HUES48 (cell line): Measurements from ENCODE around the gene IPMK.
"Not testable (repeated sequence)": the region's sequence is repeated elsewhere in the genome, so short reads cannot be mapped to it uniquely, and the experiment has no call there.

Source experiments
- H3K27ac ChIP-seq: one replicate; pipeline ENCODE4 v1.7.0; 2013; ENCODE audit warnings: low read depth, low read length, inconsistent platforms
- H3K27me3 ChIP-seq: 2 replicates; pipeline ENCODE4 v1.6.1; 2013; ENCODE audit warnings: mild to moderate bottlenecking, low read length; ENCODE audit not compliant: control insufficient read depth, insufficient read depth
- H3K36me3 ChIP-seq: 2 replicates; pipeline ENCODE4 v1.6.1; 2013; ENCODE audit warnings: low read length; ENCODE audit not compliant: control insufficient read depth, insufficient read depth
- H3K4me1 ChIP-seq: 2 replicates; pipeline ENCODE4 v1.6.1; 2013; ENCODE audit warnings: mild to moderate bottlenecking, low read length; ENCODE audit not compliant: control insufficient read depth, insufficient read depth
- H3K4me3 ChIP-seq: 2 replicates; pipeline ENCODE4 v1.5.1; 2013; ENCODE audit warnings: mild to moderate bottlenecking, low read depth, low read length
- H3K9ac ChIP-seq: 2 replicates; pipeline ENCODE4 v1.6.1; 2013; ENCODE audit warnings: mild to moderate bottlenecking, low read depth, low read length, moderate library complexity
- H3K9me3 ChIP-seq: 2 replicates; pipeline ENCODE4 v1.6.1; 2013; ENCODE audit warnings: low read length; ENCODE audit not compliant: control insufficient read depth, insufficient read depth

The IPMK gene

GRCh38 chr10:58177362-58177947 is 90.2 kb downstream of the IPMK start:
- Histone ChIP-seq H3K9ac (no peak overlapping the region), H3K4me1 (no peaks in the 10 kb centered on the region), H3K9me3 (no peaks in the 10 kb centered on the region), H3K27me3 (no peaks in the 10 kb centered on the region), H3K27ac (no peak overlapping the region), H3K36me3 (no peaks in the 10 kb centered on the region), H3K4me3 (no peak overlapping the region)

GRCh38 chr10:58175990-58176900 is 91.4 kb downstream of the IPMK start:
- Histone ChIP-seq H3K36me3 (no peaks in the 10 kb centered on the region), H3K4me1 (0 out of 2 replicates have a peak, but pooled peaks cover under 1% of the 10 kb centered on the region), H3K27me3 (no peaks in the 10 kb centered on the region), H3K27ac (no peak overlapping the region), H3K9me3 (no peaks in the 10 kb centered on the region), H3K4me3 (no peak overlapping the region), H3K9ac (no peak overlapping the region)

DNA sequence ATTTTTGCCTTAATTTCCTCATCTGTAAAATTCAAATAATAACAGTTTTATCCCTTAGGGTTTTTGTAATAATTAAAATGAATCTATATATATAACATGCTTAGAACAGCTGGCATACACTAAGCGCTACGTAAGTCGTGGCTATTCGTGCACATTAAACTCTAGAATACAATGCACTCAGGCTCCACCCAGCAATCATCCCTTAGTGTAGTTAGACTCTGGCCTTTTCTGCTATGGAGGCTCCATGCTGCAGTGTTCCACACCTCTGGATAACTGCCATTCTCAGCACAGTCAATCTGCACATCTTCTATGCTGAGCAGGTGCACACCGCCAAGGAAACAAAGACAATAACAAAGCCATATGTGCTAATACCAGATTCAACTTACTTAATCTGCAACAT is 92.9 kb downstream of the IPMK start:
- Histone ChIP-seq H3K27me3 (no peaks in the 10 kb centered on the region), H3K9ac (no peak overlapping the region), H3K9me3 (no peaks in the 10 kb centered on the region), H3K4me1 (peaks cover 5% of the 10 kb centered on the region; the same call in 1 of the 2 replicates), H3K27ac (no peak overlapping the region), H3K36me3 (no peaks in the 10 kb centered on the region), H3K4me3 (no peak overlapping the region)

GRCh38 chr10:58173391-58173790 is 94.3 kb downstream of the IPMK start:
- Histone ChIP-seq H3K9ac (no peak overlapping the region), H3K9me3 (no peaks in the 10 kb centered on the region), H3K4me1 (peaks cover 5% of the 10 kb centered on the region; the same call in 1 of the 2 replicates), H3K4me3 (no peak overlapping the region), H3K27me3 (no peaks in the 10 kb centered on the region), H3K36me3 (no peaks in the 10 kb centered on the region), H3K27ac (no peak overlapping the region)

- no peaks in the 10 kb centered on the region for H3K9me3 ChIP-seq
- H3K4me3 ChIP-seq, result no peak overlapping the region
- no peak overlapping the region for H3K9ac ChIP-seq
- H3K4me1 ChIP-seq, result peaks cover 5% of the 10 kb centered on the region; the same call in 1 of the 2 replicates
- no peaks in the 10 kb centered on the region for H3K27me3 ChIP-seq
- H3K27ac ChIP-seq, result no peak overlapping the region
- no peaks in the 10 kb centered on the region for H3K36me3 ChIP-seq
Measured at GRCh38 chr10:58171146-58171545, 96.5 kb downstream of the IPMK start.

- no peak overlapping the region for H3K27ac ChIP-seq
- no peak overlapping the region for H3K9ac ChIP-seq
- no peaks in the 10 kb centered on the region for H3K4me1 ChIP-seq
- H3K9me3 ChIP-seq, result no peaks in the 10 kb centered on the region
- no peaks in the 10 kb centered on the region for H3K27me3 ChIP-seq
- no peak overlapping the region for H3K4me3 ChIP-seq
- no peaks in the 10 kb centered on the region for H3K36me3 ChIP-seq
Measured at GRCh38 chr10:58164517-58164916, 103.2 kb downstream of the IPMK start.

DNA sequence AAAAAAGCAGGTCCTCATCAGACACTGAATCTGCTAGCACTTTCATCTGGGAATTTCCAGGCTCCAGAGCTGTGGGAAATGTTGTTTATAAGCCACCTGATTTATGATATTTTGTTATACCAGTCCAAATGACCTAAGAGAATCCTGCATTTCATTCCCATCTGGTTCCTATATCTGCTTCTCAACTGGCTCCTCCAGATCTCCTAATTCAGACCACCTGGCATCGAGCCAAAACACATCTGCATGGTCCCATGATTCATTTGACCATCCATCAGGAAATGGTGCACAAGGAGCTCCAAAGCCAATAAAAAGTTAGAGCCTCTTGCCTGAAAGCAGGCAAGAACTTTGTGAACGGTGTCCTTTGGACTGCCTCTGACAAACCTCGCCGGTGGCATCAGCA is 108.9 kb downstream of the IPMK start:
- no peaks in the 10 kb centered on the region for H3K9me3 ChIP-seq
- no peak overlapping the region for H3K9ac ChIP-seq
- no peaks in the 10 kb centered on the region for H3K4me1 ChIP-seq
- no peak overlapping the region for H3K27ac ChIP-seq
- no peaks in the 10 kb centered on the region for H3K27me3 ChIP-seq
- no peaks in the 10 kb centered on the region for H3K36me3 ChIP-seq
- H3K4me3 ChIP-seq, result no peak overlapping the region

GRCh38 chr10:58157076-58157766 is 110.5 kb downstream of the IPMK start:
- Histone ChIP-seq H3K27me3 (no peaks in the 10 kb centered on the region), H3K36me3 (no peaks in the 10 kb centered on the region), H3K9ac (no peak overlapping the region), H3K9me3 (no peaks in the 10 kb centered on the region), H3K4me3 (no peak overlapping the region), H3K4me1 (peaks cover 10% of the 10 kb centered on the region; the same call in 1 of the 2 replicates), H3K27ac (no peak overlapping the region)

- H3K9ac ChIP-seq, H3K27me3 ChIP-seq, H3K36me3 ChIP-seq, H3K9me3 ChIP-seq, H3K27ac ChIP-seq, H3K4me3 ChIP-seq: not testable (repeated sequence)
- H3K4me1 ChIP-seq, result peaks cover 11% of the 10 kb centered on the region; the same call in 1 of the 2 replicates
Measured at GRCh38 chr10:58155941-58156340, 111.8 kb downstream of the IPMK start.

- peaks cover 11% of the 10 kb centered on the region; the same call in 1 of the 2 replicates for H3K4me1 ChIP-seq
- H3K27me3 ChIP-seq, result no peaks in the 10 kb centered on the region
- no peak overlapping the region for H3K4me3 ChIP-seq
- H3K36me3 ChIP-seq, result no peaks in the 10 kb centered on the region
- H3K9me3 ChIP-seq, result no peaks in the 10 kb centered on the region
- no peak overlapping the region for H3K9ac ChIP-seq
- H3K27ac ChIP-seq, result no peak overlapping the region
Measured at GRCh38 chr10:58153751-58154150, 113.9 kb downstream of the IPMK start.
